Activated naive CD8-positive, alpha-beta T cell treated with anti-CD3 and anti-CD28 coated beads for 36 hours (primary cell): ENCODE data around the gene ZNF439. TPM values are rescaled to one million over a fixed set of nuclear protein-coding genes. Genes with fewer than 3 reads are reported as not detected.
"Not testable (repeated sequence)": the region's sequence is repeated elsewhere in the genome, so short reads cannot be mapped to it uniquely, and the experiment has no call there.

Experiments
- DNase-seq: peaks from one replicate; pipeline ENCODE4 v3.0.0; 2021
- H3K27ac Mint-ChIP-seq: one replicate; pipeline ENCODE4 v1.8.0; 2022; ENCODE audit warnings: mild to moderate bottlenecking, moderate library complexity, mixed read lengths
- H3K27me3 Mint-ChIP-seq: one replicate; pipeline ENCODE4 v1.8.0; 2022; ENCODE audit warnings: mild to moderate bottlenecking, mixed read lengths
- H3K36me3 Mint-ChIP-seq: one replicate; pipeline ENCODE4 v1.8.0; 2021; ENCODE audit warnings: mild to moderate bottlenecking, mixed read lengths
- H3K4me1 Mint-ChIP-seq: one replicate; pipeline ENCODE4 v1.8.0; 2021; ENCODE audit warnings: mixed read lengths
- H3K4me3 Mint-ChIP-seq: one replicate; pipeline ENCODE4 v1.8.0; 2022; ENCODE audit warnings: mild to moderate bottlenecking, moderate library complexity, mixed read lengths
- H3K9me3 Mint-ChIP-seq: one replicate; pipeline ENCODE4 v1.8.0; 2022; ENCODE audit warnings: mixed read lengths
- total RNA-seq, 2 experiments: library from RNA; stranded (reverse); gene quantifications; one replicate each; pipeline ENCODE4 v1.2.3, GENCODE V29; 2021

ZNF439 gene
- total RNA-seq = 1 to 10 TPM; 6.0 to 6.4 TPM

GRCh38 chr19:11848594-11849469 lies at the start of gene ZNF439:
TSS of gene ZNF439 (plus strand) at chr19:11848726. CDS start at chr19:11848868, 142 bp downstream.
- Mint-ChIP-seq H3K27me3 (no peaks in the 10 kb centered on the region), H3K4me3 (peak within 1 kb of the TSS; percentile 86), H3K9me3 (peaks cover 1% of the 10 kb centered on the region), H3K36me3 (peaks cover 37% of the 10 kb centered on the region), H3K27ac (peak within 1 kb of the TSS; percentile 78), H3K4me1 (peaks cover 24% of the 10 kb centered on the region)
- DNase-seq = peak; percentile 91

GRCh38 chr19:11806354-11807098 lies 42.0 kb upstream of the ZNF439 start:
- Mint-ChIP-seq H3K27me3 (no peaks in the 10 kb centered on the region), H3K4me1 (no peaks in the 10 kb centered on the region), H3K36me3 (peaks cover 42% of the 10 kb centered on the region), H3K27ac (no peak overlapping the region), H3K4me3 (no peak overlapping the region), H3K9me3 (peaks cover 47% of the 10 kb centered on the region)
- DNase-seq = no peak

GRCh38 chr19:11807099-11807380 lies 41.5 kb upstream of the ZNF439 start:
- Mint-ChIP-seq H3K4me1 (no peaks in the 10 kb centered on the region), H3K27ac (no peak overlapping the region), H3K27me3 (no peaks in the 10 kb centered on the region), H3K36me3 (peaks cover 42% of the 10 kb centered on the region), H3K4me3 (no peak overlapping the region), H3K9me3 (peaks cover 47% of the 10 kb centered on the region)
- no peak for DNase-seq

GRCh38 chr19:11813703-11814028 lies 34.9 kb upstream of the ZNF439 start:
- H3K4me1 Mint-ChIP-seq = peaks cover 22% of the 10 kb centered on the region
- H3K9me3 Mint-ChIP-seq = peaks cover 15% of the 10 kb centered on the region
- H3K36me3 Mint-ChIP-seq = peaks cover 32% of the 10 kb centered on the region
- no peaks in the 10 kb centered on the region for H3K27me3 Mint-ChIP-seq
- peak overlapping the region; percentile 89 for H3K4me3 Mint-ChIP-seq
- no peak for DNase-seq
- H3K27ac Mint-ChIP-seq = peak overlapping the region; percentile 76

- Mint-ChIP-seq H3K4me3 (peak within 1 kb of the TSS; percentile 89), H3K9me3 (peaks cover 10% of the 10 kb centered on the region), H3K27ac (peak within 1 kb of the TSS; percentile 76), H3K36me3 (peaks cover 30% of the 10 kb centered on the region), H3K4me1 (peaks cover 22% of the 10 kb centered on the region), H3K27me3 (no peaks in the 10 kb centered on the region)
- peak; percentile 91 for DNase-seq
These were observed 34.4 kb upstream of the ZNF439 start, which contains the start of gene ZNF440 for GRCh38 chr19:11814029-11814699. TSS of gene ZNF440 (plus strand) at chr19:11814273. CDS start at chr19:11814448, 175 bp downstream.

GRCh38 chr19:11814700-11815035 lies 33.9 kb upstream of the ZNF439 start:
- H3K4me3 Mint-ChIP-seq = peak overlapping the region; percentile 89
- H3K36me3 Mint-ChIP-seq = peaks cover 30% of the 10 kb centered on the region
- no peaks in the 10 kb centered on the region for H3K27me3 Mint-ChIP-seq
- H3K4me1 Mint-ChIP-seq = peaks cover 22% of the 10 kb centered on the region
- DNase-seq = no peak
- peaks cover 9% of the 10 kb centered on the region for H3K9me3 Mint-ChIP-seq
- no peak overlapping the region for H3K27ac Mint-ChIP-seq

- Mint-ChIP-seq H3K27me3 (no peaks in the 10 kb centered on the region), H3K9me3 (peaks cover 22% of the 10 kb centered on the region), H3K4me1 (peaks cover 3% of the 10 kb centered on the region), H3K36me3 (peaks cover 72% of the 10 kb centered on the region), H3K27ac (no peak overlapping the region), H3K4me3 (no peak overlapping the region)
- no peak for DNase-seq
These were observed 26.9 kb upstream of the ZNF439 start for GRCh38 chr19:11821474-11822109.

- H3K4me1 Mint-ChIP-seq, H3K27ac Mint-ChIP-seq, H3K27me3 Mint-ChIP-seq, H3K4me3 Mint-ChIP-seq: not testable (repeated sequence)
- peak; percentile 11 for DNase-seq
- peaks cover 59% of the 10 kb centered on the region for H3K9me3 Mint-ChIP-seq
- peaks cover 89% of the 10 kb centered on the region for H3K36me3 Mint-ChIP-seq
These were observed 19.3 kb upstream of the ZNF439 start for GRCh38 chr19:11828957-11829876.

GRCh38 chr19:11832253-11832912 lies 16.1 kb upstream of the ZNF439 start:
- DNase-seq = no peak
- peaks cover 61% of the 10 kb centered on the region for H3K9me3 Mint-ChIP-seq
- no peaks in the 10 kb centered on the region for H3K4me1 Mint-ChIP-seq
- H3K4me3 Mint-ChIP-seq = no peak overlapping the region
- H3K36me3 Mint-ChIP-seq = peaks cover 84% of the 10 kb centered on the region
- no peak overlapping the region for H3K27ac Mint-ChIP-seq
- H3K27me3 Mint-ChIP-seq = no peaks in the 10 kb centered on the region

- no peaks in the 10 kb centered on the region for H3K4me1 Mint-ChIP-seq
- peaks cover 52% of the 10 kb centered on the region for H3K9me3 Mint-ChIP-seq
- H3K27ac Mint-ChIP-seq = no peak overlapping the region
- DNase-seq = no peak
- H3K27me3 Mint-ChIP-seq = no peaks in the 10 kb centered on the region
- peaks cover 72% of the 10 kb centered on the region for H3K36me3 Mint-ChIP-seq
- no peak overlapping the region for H3K4me3 Mint-ChIP-seq
These were observed 15.0 kb upstream of the ZNF439 start for GRCh38 chr19:11833541-11833940.

GRCh38 chr19:11835626-11836066 lies 12.9 kb upstream of the ZNF439 start:
- H3K9me3 Mint-ChIP-seq = peaks cover 41% of the 10 kb centered on the region
- DNase-seq, H3K27me3 Mint-ChIP-seq, H3K4me3 Mint-ChIP-seq, H3K27ac Mint-ChIP-seq, H3K4me1 Mint-ChIP-seq: not testable (repeated sequence)
- H3K36me3 Mint-ChIP-seq = peaks cover 52% of the 10 kb centered on the region

GRCh38 chr19:11843722-11844121 lies 4.8 kb upstream of the ZNF439 start:
- H3K27ac Mint-ChIP-seq = peak overlapping the region; percentile 1
- peaks cover 14% of the 10 kb centered on the region for H3K9me3 Mint-ChIP-seq
- peaks cover 18% of the 10 kb centered on the region for H3K4me1 Mint-ChIP-seq
- H3K4me3 Mint-ChIP-seq = no peak overlapping the region
- no peaks in the 10 kb centered on the region for H3K27me3 Mint-ChIP-seq
- no peak for DNase-seq
- peaks cover 8% of the 10 kb centered on the region for H3K36me3 Mint-ChIP-seq

GRCh38 chr19:11847615-11848014 lies 911 bp upstream of the ZNF439 start:
- not testable (repeated sequence) for H3K9me3 Mint-ChIP-seq, DNase-seq, H3K27me3 Mint-ChIP-seq
- H3K4me3 Mint-ChIP-seq = peak overlapping the region; percentile 86
- H3K36me3 Mint-ChIP-seq = peaks cover 33% of the 10 kb centered on the region
- H3K27ac Mint-ChIP-seq = peak overlapping the region; percentile 25
- H3K4me1 Mint-ChIP-seq = peaks cover 33% of the 10 kb centered on the region

- H3K4me3 Mint-ChIP-seq = peak overlapping the region; percentile 86
- no peaks in the 10 kb centered on the region for H3K9me3 Mint-ChIP-seq
- peak overlapping the region; percentile 78 for H3K27ac Mint-ChIP-seq
- peaks cover 28% of the 10 kb centered on the region for H3K4me1 Mint-ChIP-seq
- peaks cover 32% of the 10 kb centered on the region for H3K36me3 Mint-ChIP-seq
- H3K27me3 Mint-ChIP-seq = no peaks in the 10 kb centered on the region
- no peak for DNase-seq
These were observed 329 bp upstream of the ZNF439 start for GRCh38 chr19:11848200-11848593.
